ENCODE measurements around the gene CDH22.

Gene CDH22

GRCh38 chr20:46212252-46212651, 96.0 kb downstream of the CDH22 start:
- no peak for DNase-seq

- DNase-seq: no peak
Measured at GRCh38 chr20:46211331-46211722, 97.0 kb downstream of the CDH22 start.

GRCh38 chr20:46210672-46211330, 97.5 kb downstream of the CDH22 start:
- no peak for DNase-seq

- no peak for DNase-seq
Measured at GRCh38 chr20:46209930-46210671, 98.2 kb downstream of the CDH22 start.

GRCh38 chr20:46207793-46208192, 100.5 kb downstream of the CDH22 start:
- DNase-seq: peak; percentile 55

- no peak for DNase-seq
Measured at GRCh38 chr20:46206992-46207549, 101.2 kb downstream of the CDH22 start.

GRCh38 chr20:46206025-46206424, 102.3 kb downstream of the CDH22 start:
- DNase-seq: peak; percentile 96

- DNase-seq: peak; percentile 25
Measured at GRCh38 chr20:46205349-46205748, 102.9 kb downstream of the CDH22 start.

GRCh38 chr20:46204594-46205186, 103.6 kb downstream of the CDH22 start:
- DNase-seq: no peak

GRCh38 chr20:46203510-46203837, 104.8 kb downstream of the CDH22 start:
- no peak for DNase-seq

- DNase-seq: no peak
Measured at GRCh38 chr20:46202766-46203509, 105.4 kb downstream of the CDH22 start.

GRCh38 chr20:46200582-46201570, 107.4 kb downstream of the CDH22 start:
- no peak for DNase-seq

- DNase-seq: peak; percentile 40
Measured at GRCh38 chr20:46199198-46199597, 109.1 kb downstream of the CDH22 start.

- DNase-seq: no peak
Measured at GRCh38 chr20:46196990-46197389, 111.3 kb downstream of the CDH22 start.

- DNase-seq: no peak
Measured at GRCh38 chr20:46195264-46196036, 112.8 kb downstream of the CDH22 start.

- DNase-seq: no peak
Measured at GRCh38 chr20:46194409-46194808, 113.9 kb downstream of the CDH22 start.

- no peak for DNase-seq
Measured at GRCh38 chr20:46192376-46192944, 115.8 kb downstream of the CDH22 start.

- DNase-seq: no peak
Measured at GRCh38 chr20:46191611-46192010, 116.7 kb downstream of the CDH22 start.

- DNase-seq: no peak
Measured at GRCh38 chr20:46191168-46191540, 117.1 kb downstream of the CDH22 start.

GRCh38 chr20:46190478-46191167, 117.7 kb downstream of the CDH22 start:
- DNase-seq: no peak
